ENCODE data around the gene NTSR1. TPM values are rescaled to one million over a fixed set of nuclear protein-coding genes. Genes with fewer than 3 reads are reported as not detected.

NTSR1 gene
- total RNA-seq, 6 experiments from 2014 or later = 0.04 to 0.74 (median 0.09) TPM; not detected in 2

GRCh38 chr20:62693524-62693922 lies 15.1 kb upstream of the NTSR1 start:
- DNase-seq (no peak), ATAC-seq (no peak)
- Histone ChIP-seq H3K27ac (no peak overlapping the region), H3K4me3 (no peak overlapping the region), H3K4me1 (no peaks in the 10 kb centered on the region), H3K27me3 (no peaks in the 10 kb centered on the region), H3K36me3 (no peaks in the 10 kb centered on the region), H3K9me3 (no peaks in the 10 kb centered on the region)
- intact Hi-C loops (cut with DNase I) = no loop called here
- WGBS (ENCODE audit: insufficient coverage, low coverage, low lambda C conversion rate, missing lambda C conversion rate) = 76% methylated on average over 5 of the region's 10 CpGs
- TF ChIP-seq CTCF (IDR thresholded peaks at IDR 0.05) (no peak), POLR2A (IDR thresholded peaks at IDR 0.05) (no peak)

GRCh38 chr20:62694106-62694505 lies 14.5 kb upstream of the NTSR1 start:
- intact Hi-C loops (cut with DNase I) = no loop called here
- Histone ChIP-seq H3K4me3 (no peak overlapping the region), H3K9me3 (no peaks in the 10 kb centered on the region), H3K4me1 (no peaks in the 10 kb centered on the region), H3K27ac (no peak overlapping the region), H3K27me3 (no peaks in the 10 kb centered on the region), H3K36me3 (no peaks in the 10 kb centered on the region)
- DNase-seq (no peak), ATAC-seq (no peak)
- no peak for TF ChIP-seq POLR2A (IDR thresholded peaks at IDR 0.05)
- TF ChIP-seq CTCF (IDR thresholded peaks at IDR 0.05) = no peak
- WGBS (ENCODE audit: insufficient coverage, low coverage, low lambda C conversion rate, missing lambda C conversion rate) = 80% methylated on average over 1 of the region's 10 CpGs

GRCh38 chr20:62694868-62695267 lies 13.8 kb upstream of the NTSR1 start:
- H3K9me3 ChIP-seq = no peaks in the 10 kb centered on the region
- intact Hi-C loops (cut with DNase I) = no loop called here
- WGBS (ENCODE audit: insufficient coverage, low coverage, low lambda C conversion rate, missing lambda C conversion rate) = 66% methylated on average over 4 of the region's 15 CpGs
- H3K36me3 ChIP-seq = no peaks in the 10 kb centered on the region
- no peaks in the 10 kb centered on the region for H3K27me3 ChIP-seq
- no peaks in the 10 kb centered on the region for H3K4me1 ChIP-seq
- DNase-seq (no peak), ATAC-seq (no peak)
- no peak overlapping the region for H3K4me3 ChIP-seq
- no peak overlapping the region for H3K27ac ChIP-seq
- TF ChIP-seq CTCF (IDR thresholded peaks at IDR 0.05) = no peak
- no peak for TF ChIP-seq POLR2A (IDR thresholded peaks at IDR 0.05)

GRCh38 chr20:62695448-62696414 lies 12.9 kb upstream of the NTSR1 start:
- DNase-seq = no peak
- Histone ChIP-seq H3K27me3 (no peaks in the 10 kb centered on the region), H3K9me3 (no peaks in the 10 kb centered on the region), H3K27ac (no peak overlapping the region), H3K4me3 (no peak overlapping the region), H3K36me3 (no peaks in the 10 kb centered on the region), H3K4me1 (no peaks in the 10 kb centered on the region)
- 49% methylated on average over 8 of the region's 32 CpGs for WGBS (ENCODE audit: insufficient coverage, low coverage, low lambda C conversion rate, missing lambda C conversion rate)
- TF ChIP-seq POLR2A (IDR thresholded peaks at IDR 0.05) (no peak), CTCF (IDR thresholded peaks at IDR 0.05) (no peak)
- intact Hi-C loops (cut with DNase I) = no loop called here
- ATAC-seq = no peak

Measured in right lobe of liver (tissue), 6 donors.